GM12864 (cell line): Measurements from ENCODE around the gene TGFBR3.

Source experiments
- DNase-seq: peaks from one replicate; pipeline ENCODE4 v3.0.0-alpha.2; 2011; ENCODE audit warnings: low read depth
- H3K4me3 ChIP-seq: 2 replicates; pipeline ENCODE4 v1.5.1; 2011; ENCODE audit warnings: mild to moderate bottlenecking, low read depth, low read length, control low read depth
- TF ChIP-seq, protein P1 (sequence below): IDR thresholded peaks from 2 replicates; pipeline ENCODE4 v1.5.1; 2011; ENCODE audit warnings: low read depth, mild to moderate bottlenecking, moderate library complexity, low read length, control low read depth, inconsistent platforms; ENCODE audit errors: missing control alignments

TGFBR3 gene

DNA sequence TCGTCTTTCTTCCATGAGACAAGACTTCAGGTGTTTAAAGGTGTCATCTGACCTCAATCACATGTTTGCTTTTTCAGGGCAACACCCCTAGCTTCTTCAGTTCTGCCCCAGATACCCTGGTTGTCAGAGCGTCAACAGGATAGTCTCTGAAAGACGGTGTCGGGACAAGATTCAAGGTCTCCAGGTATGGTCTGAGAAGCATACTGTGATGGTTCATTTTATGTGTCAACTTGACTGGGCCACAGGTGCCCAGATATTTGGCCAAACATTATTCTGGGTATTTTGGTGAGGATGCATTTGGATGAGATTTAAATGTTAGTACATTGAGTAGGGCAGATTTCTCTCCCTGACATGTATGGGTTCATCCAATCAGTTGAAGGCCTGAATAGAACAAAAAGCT, 148.3 kb downstream of the TGFBR3 start:
- TF ChIP-seq, protein P1, sequence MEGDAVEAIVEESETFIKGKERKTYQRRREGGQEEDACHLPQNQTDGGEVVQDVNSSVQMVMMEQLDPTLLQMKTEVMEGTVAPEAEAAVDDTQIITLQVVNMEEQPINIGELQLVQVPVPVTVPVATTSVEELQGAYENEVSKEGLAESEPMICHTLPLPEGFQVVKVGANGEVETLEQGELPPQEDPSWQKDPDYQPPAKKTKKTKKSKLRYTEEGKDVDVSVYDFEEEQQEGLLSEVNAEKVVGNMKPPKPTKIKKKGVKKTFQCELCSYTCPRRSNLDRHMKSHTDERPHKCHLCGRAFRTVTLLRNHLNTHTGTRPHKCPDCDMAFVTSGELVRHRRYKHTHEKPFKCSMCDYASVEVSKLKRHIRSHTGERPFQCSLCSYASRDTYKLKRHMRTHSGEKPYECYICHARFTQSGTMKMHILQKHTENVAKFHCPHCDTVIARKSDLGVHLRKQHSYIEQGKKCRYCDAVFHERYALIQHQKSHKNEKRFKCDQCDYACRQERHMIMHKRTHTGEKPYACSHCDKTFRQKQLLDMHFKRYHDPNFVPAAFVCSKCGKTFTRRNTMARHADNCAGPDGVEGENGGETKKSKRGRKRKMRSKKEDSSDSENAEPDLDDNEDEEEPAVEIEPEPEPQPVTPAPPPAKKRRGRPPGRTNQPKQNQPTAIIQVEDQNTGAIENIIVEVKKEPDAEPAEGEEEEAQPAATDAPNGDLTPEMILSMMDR, result no peak
- DNase-seq, result no peak
- no peak overlapping the region for H3K4me3 ChIP-seq

DNA sequence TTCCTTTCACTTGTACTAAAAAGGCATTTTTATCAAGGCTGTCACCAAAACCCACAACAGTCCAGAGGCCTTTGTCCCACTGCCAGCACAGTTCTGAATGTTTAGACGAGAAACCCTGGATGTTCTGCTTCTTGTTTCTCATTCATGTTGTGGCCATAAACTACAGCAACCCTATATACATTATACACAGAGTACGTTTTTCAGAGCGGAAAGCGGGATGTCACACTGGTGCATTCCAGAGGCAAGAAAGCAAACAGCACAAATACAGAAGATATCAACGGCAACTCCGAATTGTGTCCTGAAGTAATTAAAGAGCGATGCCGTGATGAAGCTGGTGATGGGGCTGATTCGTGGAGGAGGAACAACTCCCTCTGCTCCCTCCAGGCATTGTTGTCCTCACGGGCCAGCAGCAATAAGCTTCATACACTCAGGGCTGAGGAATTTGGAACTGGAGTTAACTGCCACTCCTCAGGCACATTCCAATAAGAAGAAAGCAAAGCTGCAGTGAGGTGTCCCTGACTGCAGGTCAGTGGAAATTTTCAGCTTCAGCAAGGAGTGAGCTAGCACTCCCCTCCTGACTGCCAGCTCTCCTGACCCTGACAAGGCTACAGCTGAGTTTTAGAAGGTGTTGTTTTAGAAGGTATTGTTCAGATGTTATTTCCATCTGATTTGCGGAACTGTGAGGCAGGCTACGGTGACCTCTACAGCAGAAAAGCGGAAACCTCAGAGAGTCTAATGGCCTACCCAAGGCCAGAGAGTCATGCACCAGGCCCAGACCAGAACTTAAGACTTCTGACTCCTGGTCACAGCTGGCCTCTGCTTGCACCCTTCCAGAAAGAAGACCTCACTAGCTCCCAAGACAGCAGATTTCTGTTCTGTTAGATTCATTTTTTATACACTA, 149.0 kb downstream of the TGFBR3 start:
- no peak for DNase-seq
- no peak overlapping the region for H3K4me3 ChIP-seq
- TF ChIP-seq, protein P1, result no peak

DNA sequence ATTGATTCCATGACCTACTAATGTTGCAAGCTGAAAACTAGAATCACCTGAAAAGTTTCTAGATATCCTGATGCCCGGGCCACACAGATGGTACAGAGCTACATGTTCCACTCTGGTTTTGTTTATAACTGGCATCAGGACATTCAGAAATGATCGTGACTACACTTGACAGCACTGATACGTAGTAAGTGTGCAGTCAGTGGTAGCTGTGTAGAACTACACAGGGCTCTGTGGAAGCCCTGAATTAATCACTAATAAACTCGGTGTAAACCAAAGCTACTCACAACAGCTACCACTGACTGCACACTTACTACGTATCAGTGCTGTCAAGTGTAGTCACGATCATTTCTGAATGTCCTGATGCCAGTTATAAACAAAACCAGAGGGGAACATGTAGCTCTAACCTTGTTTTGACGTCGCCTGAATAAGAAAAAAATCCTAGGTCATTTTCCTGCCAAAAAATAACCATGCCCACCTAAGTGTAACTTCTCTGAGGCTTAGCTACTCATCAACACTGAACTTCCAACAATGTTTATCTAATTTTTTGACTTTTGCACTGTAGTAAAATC, 149.7 kb downstream of the TGFBR3 start:
- H3K4me3 ChIP-seq, result no peak overlapping the region
- DNase-seq, result no peak
- TF ChIP-seq, protein P1, result no peak

DNA sequence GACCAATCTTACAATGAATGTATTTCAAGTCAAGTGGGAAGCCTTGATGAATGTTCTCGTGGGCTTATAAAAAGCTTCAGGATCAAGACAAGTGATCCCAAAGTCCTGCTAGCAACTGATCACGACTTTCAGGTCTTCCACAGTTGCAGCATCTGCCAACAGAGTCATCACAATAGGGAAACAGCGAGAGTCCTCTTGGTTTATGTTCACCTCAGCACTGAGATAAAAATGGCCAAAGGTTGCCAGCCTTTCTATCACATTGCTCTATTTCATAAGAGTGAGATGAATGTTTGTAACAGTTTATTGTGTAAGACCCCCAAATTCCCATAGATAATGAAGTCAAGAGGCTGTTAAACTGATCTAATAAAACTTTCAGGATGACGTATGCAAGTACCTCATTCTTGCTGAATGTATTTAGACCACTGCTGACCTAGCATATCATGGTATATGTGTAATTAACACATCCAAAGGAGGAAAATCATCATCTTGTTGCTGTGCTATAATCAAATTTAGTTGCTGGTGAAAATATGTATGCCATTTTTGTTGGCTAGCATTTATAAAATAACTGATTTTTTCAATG, 150.6 kb downstream of the TGFBR3 start:
- TF ChIP-seq, protein P1, result no peak

DNA sequence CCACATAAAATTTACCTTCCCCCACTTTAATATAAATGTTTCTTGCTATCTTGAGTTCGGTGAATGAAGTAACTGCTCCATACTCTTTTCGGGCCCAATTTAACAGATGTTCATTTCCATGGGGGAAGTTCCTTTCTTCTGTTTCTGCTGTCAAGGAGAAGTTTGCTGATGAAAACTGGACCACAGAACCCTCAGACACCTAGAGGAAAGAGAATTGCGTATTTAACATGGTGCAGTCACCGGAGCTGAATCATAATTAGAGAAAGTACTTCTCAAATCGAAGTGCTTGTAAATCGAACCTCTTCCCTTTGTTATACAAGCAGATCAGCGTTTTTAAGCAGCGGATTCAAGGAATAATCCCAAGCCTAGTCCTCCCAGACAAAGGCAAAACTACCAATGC, 151.2 kb downstream of the TGFBR3 start:
- DNase-seq, result no peak
- H3K4me3 ChIP-seq, result no peak overlapping the region
- TF ChIP-seq, protein P1, result no peak

More for the DNA sequence above, 150.6 kb downstream of the TGFBR3 start:
- no peak for DNase-seq
- H3K4me3 ChIP-seq, result no peak overlapping the region

DNA sequence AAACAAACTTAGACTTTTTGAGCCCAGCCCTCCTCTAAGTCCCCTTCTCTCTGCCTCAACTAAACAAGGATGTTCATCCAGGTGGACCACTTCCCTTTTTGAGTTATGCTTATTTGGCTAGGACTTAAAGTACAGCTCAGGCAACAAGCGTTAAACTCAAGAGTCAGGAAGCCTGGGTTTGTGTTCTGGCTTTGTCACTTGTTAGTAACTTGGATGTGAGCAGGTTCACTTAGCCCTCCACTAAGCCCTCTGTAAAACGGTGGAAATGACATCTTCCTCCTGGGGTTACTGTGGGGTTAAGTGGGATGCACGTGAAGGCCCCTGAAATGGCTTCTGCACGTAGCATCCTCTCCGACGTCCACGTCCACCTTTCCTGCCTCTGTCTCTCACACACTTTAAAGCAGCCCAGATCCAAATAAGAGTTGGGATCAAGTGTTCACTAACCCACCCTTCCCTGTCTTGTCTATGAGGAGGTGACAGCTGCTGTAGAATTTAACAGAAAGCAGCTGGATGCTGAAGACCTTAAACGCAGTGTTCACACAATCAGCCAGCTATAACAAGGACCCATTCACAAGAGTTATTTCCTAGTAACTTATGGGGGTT, 152.7 kb downstream of the TGFBR3 start:
- no peak overlapping the region for H3K4me3 ChIP-seq
- DNase-seq, result no peak
- TF ChIP-seq, protein P1, result no peak
